ENCODE measurements around the gene LEMD1.
A peak's percentile ranks its signal among the peaks of the same experiment; 100 is the strongest.
"Not testable (repeated sequence)": the region's sequence is repeated elsewhere in the genome, so short reads cannot be mapped to it uniquely, and the experiment has no call there.

The LEMD1 gene

DNA sequence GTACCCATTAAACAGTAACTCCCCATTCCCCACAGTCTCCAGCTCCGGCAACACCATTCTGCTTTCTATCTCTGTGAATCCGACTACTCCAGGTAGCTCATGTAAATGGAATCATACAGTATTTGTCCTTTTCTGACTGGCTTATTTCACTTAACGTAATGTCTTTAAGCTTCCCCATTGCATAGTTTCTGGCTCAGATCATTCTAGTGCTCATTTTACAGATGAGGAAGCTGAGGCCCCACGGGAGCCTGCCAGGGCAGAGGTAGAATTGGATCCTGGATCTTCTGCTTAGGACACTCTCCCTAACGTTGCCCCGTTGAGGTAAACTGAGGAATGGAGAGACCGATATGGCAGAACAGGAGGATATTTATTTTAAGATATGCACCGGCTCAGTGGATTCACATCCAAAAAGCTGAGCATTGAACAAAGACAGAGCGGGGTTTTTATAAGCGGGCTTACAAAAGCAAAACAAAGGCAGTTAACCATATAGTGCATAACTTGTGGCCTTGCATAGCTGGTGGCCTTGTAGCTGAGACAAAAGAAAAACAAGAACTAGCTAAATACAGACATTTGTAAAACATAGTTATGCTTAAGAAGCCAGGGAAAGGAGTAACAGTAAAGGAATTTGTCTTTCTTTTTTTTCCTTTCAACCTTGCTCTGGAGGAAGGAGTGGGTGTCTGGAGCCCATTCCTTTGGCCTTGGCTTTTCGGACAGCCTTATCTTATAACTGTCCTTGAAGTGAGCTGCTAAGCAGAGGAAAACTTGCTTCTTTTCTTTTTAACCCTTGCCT, 49.8 kb downstream of the LEMD1 start:
- peak; percentile 55 for DNase-seq (ENCODE audit: low read depth)

GRCh38 chr1:205370780-205371179, 51.1 kb downstream of the LEMD1 start:
- DNase-seq (ENCODE audit: low read depth) = no peak
- no peak for TF ChIP-seq CTCF (conservative IDR thresholded peaks at IDR 0.05; ENCODE audit: low read length)

More for the DNA sequence above, 49.8 kb downstream of the LEMD1 start:
- TF ChIP-seq CTCF (conservative IDR thresholded peaks at IDR 0.05; ENCODE audit: low read length) = no peak
- H3K4me3 ChIP-seq (ENCODE audit: low read length) = no peak overlapping the region

DNA sequence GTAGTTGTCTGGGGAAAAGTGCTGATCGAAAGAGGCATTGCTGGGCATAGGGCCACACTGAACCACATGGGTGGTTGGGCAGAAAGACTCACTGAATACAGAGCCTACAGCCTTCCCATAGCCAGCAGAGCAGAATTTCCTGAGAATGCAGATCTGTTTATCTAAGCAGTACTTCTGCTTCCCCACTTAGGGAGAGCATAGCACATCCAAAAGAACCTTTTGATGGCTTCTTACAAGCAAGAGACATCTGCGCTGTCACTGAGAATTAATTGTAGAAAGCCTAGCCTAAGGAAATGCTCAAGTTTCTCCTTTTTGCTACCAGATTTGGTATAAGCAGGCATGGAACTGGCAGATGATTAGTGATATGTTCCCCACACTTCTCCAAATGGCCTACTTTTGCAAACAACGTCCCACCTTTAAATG, 52.1 kb downstream of the LEMD1 start:
- no peak for DNase-seq (ENCODE audit: low read depth)
- TF ChIP-seq CTCF (conservative IDR thresholded peaks at IDR 0.05; ENCODE audit: low read length) = no peak
- H3K4me3 ChIP-seq (ENCODE audit: low read length) = no peak overlapping the region

More at GRCh38 chr1:205370780-205371179, 51.1 kb downstream of the LEMD1 start:
- H3K4me3 ChIP-seq (ENCODE audit: low read length) = no peak overlapping the region

- no peak for TF ChIP-seq CTCF (conservative IDR thresholded peaks at IDR 0.05; ENCODE audit: low read length)
- no peak for DNase-seq (ENCODE audit: low read depth)
- no peak overlapping the region for H3K4me3 ChIP-seq (ENCODE audit: low read length)
Measured at GRCh38 chr1:205368478-205368877, 53.4 kb downstream of the LEMD1 start.

DNA sequence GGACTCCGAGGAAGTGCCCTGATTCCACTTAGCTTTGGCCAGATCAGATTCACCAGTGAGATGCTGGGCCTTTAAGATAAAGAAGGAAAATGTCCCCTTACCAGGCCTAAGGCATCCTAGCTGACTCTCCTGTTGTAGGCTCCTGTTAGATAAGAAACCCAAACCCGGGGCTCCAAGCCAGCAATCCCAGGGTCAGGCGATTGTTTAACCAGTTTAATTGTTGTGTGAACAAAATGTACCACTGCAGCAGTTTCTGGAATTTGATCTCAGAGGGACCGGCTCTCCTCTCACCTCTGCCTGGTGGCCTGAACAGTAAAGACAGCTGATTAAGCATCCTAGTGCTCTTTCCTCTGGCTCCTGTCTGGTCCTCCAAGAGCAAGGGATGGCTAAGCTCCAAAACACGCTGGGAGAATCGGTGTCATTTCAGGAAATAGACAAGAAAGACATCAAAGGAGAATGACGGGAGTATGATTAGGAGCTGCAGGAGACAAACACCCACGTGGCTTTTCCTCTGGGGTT, 55.9 kb downstream of the LEMD1 start:
- TF ChIP-seq CTCF (conservative IDR thresholded peaks at IDR 0.05; ENCODE audit: low read length) = no peak
- DNase-seq (ENCODE audit: low read depth) = no peak
- no peak overlapping the region for H3K4me3 ChIP-seq (ENCODE audit: low read length)

DNA sequence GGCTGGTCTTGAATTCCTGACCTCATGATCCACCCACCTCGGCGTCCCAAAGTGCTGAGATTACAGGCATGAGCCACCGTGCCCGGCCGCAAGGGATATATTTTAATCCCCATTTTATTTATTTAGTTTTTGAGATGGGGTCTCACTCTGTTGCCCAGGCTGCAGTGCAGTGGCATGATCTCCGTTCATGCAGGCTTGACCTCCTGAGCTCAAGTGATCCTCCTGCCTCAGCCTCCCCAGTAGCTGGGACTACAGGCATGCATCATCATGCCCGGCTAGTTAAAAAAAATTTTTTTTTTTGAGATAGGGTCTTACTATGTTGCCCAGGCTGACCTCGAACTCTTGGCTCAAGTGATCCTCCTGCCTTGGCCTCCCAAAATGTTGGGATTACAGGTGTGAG, 56.8 kb downstream of the LEMD1 start:
- DNase-seq (ENCODE audit: low read depth); H3K4me3 ChIP-seq (ENCODE audit: low read length): not testable (repeated sequence)

DNA sequence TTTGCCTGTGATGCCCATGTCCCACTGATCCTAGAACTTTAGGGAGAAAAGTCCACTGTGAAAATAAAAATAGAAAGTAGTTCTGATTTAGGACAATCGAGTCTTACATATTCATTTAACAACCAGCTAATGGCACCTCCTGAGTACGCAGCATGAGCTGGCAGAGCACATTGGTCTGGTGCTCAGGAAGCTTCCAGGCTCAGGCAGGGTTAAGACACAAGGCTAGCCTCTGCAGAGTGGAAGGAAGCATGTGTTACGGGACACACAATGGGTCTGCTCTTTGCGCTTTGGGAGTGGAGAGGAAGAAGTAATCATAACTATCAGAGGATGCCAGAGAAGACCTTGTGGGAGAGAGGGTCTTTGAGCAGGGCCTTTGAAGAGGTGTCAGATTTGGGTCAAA, 61.0 kb downstream of the LEMD1 start:
- no peak for TF ChIP-seq CTCF (conservative IDR thresholded peaks at IDR 0.05; ENCODE audit: low read length)
- no peak overlapping the region for H3K4me3 ChIP-seq (ENCODE audit: low read length)
- no peak for DNase-seq (ENCODE audit: low read depth)

All from AG10803 (cell line).